Activated T-helper 17 cell treated with anti-CD3 and anti-CD28 coated beads, Interleukin-2, amount 50 U/mL, for 72 hours (primary cell): ENCODE data around the gene NRGN. TPM values are rescaled to one million over a fixed set of nuclear protein-coding genes. Genes with fewer than 3 reads are reported as not detected.

Experiments used
- ATAC-seq: fragments of 150-1000 bp; cut with Tn5 transposase; replicated peaks from 2 replicates; pipeline ENCODE4 v1.10.0; 2021; ENCODE audit warnings: mild to moderate bottlenecking, moderate library complexity
- H3K27ac Mint-ChIP-seq: one replicate; pipeline ENCODE4 v1.8.0; 2022; ENCODE audit warnings: mixed read lengths
- H3K27me3 Mint-ChIP-seq: one replicate; pipeline ENCODE4 v1.8.0; 2022; ENCODE audit warnings: mixed read lengths
- H3K36me3 Mint-ChIP-seq: one replicate; pipeline ENCODE4 v1.8.0; 2022; ENCODE audit warnings: low read depth, mild to moderate bottlenecking, mixed read lengths
- H3K4me1 Mint-ChIP-seq: one replicate; pipeline ENCODE4 v1.8.0; 2022; ENCODE audit warnings: mixed read lengths
- H3K4me3 Mint-ChIP-seq: one replicate; pipeline ENCODE4 v1.8.0; 2022; ENCODE audit warnings: mild to moderate bottlenecking, mixed read lengths
- H3K9me3 Mint-ChIP-seq: one replicate; pipeline ENCODE4 v1.8.0; 2022; ENCODE audit warnings: mixed read lengths
- total RNA-seq, 2 donors: library from RNA; stranded (reverse); gene quantifications; one replicate each; pipeline ENCODE4 v1.2.3, GENCODE V29; 2022

NRGN gene
- total RNA-seq, 2 donors from 2014 or later, result 7.3 to 8.0 TPM

DNA sequence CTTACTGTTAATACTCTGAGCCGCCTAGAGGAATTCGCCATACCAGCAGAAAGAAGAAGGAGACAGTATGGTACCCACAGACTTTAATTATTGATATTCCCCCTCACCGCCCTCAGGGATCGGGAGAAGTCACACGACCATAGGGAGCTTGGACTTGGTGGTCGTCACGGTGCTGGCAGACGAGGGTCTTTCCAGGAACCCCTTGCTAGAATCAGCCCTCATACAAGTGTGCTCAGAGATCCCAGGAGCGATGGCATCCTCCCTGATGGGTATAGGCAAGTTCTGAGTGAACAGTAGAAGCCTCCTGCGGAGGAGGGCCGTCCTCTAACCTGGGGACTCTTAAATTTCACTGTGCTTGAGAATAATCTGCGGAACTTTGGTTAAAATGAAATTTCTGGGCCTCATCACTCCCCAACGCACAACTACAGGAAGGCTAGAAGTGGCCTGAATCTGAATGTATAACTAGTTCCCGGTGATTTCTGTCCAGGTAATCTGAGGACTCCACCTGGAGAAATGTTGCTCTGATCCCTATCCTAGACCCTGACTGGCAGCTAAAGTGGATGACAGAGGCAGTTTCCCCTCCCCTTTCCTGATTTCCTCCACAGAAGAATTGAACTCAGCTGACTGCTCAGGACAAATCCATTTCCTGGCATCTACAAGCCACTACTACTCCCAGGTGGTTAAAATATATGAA, 7.8 kb downstream of the NRGN start:
- H3K4me1 Mint-ChIP-seq, result no peaks in the 10 kb centered on the region
- no peak for ATAC-seq
- no peaks in the 10 kb centered on the region for H3K9me3 Mint-ChIP-seq
- H3K27ac Mint-ChIP-seq, result peak overlapping the region; percentile 69
- H3K36me3 Mint-ChIP-seq, result no peaks in the 10 kb centered on the region
- H3K4me3 Mint-ChIP-seq, result peak overlapping the region; percentile 83
- H3K27me3 Mint-ChIP-seq, result no peaks in the 10 kb centered on the region

DNA sequence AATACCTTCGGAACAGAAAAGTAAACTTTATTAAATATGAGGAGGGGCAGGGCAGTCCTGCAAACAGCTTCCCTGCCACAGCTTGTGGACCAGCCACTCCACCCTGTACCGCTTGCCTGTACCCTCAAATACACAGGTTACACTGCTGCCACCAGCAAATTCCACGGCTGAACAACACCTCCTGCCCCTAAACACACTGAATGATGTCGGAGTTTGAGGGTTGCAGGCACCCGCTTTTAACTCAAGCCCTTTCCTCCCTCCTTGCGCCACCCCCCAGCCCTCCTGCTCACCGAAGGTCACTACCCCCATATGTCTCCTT, 8.3 kb downstream of the NRGN start:
- Mint-ChIP-seq H3K27me3 (no peaks in the 10 kb centered on the region), H3K36me3 (no peaks in the 10 kb centered on the region), H3K9me3 (no peaks in the 10 kb centered on the region), H3K4me1 (no peaks in the 10 kb centered on the region), H3K4me3 (no peak overlapping the region), H3K27ac (no peak overlapping the region)
- ATAC-seq, result no peak

DNA sequence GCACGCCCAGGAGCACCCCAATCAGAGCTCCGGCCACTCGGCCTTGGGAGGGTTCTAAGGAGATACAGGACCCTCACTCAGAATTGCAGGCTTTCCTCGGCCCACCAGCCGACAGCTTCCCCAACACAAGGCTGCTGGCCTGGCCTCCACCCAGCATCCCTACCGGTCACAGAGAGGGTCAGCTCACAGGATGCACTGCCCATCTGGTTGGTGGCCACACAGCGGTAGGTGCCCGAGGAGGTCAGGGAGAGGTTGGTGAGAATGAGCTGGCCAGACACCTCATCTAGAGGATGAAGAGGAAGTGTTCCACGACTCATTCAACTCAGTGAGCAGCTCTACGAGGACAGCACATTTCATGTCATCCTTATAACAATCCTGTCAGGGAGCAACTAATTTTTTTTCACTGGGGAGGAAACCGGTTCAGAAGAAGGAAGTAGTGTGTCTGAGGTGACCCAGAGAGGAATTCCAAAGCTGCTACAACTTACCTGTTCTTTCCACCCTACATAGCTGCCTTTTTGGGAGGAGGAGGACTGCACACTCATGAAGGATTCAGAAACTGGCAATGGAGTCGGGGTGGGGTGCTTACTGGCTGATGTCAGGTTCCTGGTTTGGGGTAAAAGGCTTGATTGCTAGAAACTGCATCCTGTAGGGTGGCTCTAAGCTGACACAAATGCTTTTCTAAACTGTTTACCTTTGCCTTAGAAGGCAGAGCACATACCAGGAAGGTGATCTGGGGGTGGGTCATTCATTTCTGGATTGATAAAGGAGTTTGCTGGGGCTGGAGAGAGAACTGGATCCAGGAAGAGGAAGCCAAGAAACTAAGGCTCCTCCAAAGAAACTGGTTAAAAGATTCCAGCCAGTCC, 9.0 kb downstream of the NRGN start:
- ATAC-seq, result no peak
- H3K4me1 Mint-ChIP-seq, result no peaks in the 10 kb centered on the region
- no peaks in the 10 kb centered on the region for H3K9me3 Mint-ChIP-seq
- H3K4me3 Mint-ChIP-seq, result no peak overlapping the region
- no peaks in the 10 kb centered on the region for H3K27me3 Mint-ChIP-seq
- no peaks in the 10 kb centered on the region for H3K36me3 Mint-ChIP-seq
- no peak overlapping the region for H3K27ac Mint-ChIP-seq

DNA sequence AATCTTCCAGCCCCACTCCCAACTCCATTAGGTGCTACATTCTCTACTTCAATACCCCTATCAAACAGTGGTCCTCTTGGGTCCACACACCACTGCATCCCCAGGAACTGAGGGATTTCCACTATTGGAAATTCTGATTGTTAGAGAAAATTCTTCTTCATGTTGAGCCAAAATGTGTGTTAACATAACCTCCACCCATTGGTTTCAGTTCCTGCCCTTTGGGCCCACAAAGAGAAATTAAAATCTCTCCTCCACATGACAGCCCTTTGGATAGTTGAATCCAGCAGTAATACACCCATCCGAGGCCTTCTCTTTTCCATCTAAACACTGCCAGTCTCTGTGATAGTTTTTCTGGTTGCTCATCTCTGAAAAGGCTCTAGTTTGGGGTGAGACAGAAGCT, 10.2 kb downstream of the NRGN start:
- no peaks in the 10 kb centered on the region for H3K9me3 Mint-ChIP-seq
- no peak for ATAC-seq
- H3K36me3 Mint-ChIP-seq, result no peaks in the 10 kb centered on the region
- H3K4me1 Mint-ChIP-seq, result no peaks in the 10 kb centered on the region
- H3K4me3 Mint-ChIP-seq, result no peak overlapping the region
- no peaks in the 10 kb centered on the region for H3K27me3 Mint-ChIP-seq
- H3K27ac Mint-ChIP-seq, result no peak overlapping the region

DNA sequence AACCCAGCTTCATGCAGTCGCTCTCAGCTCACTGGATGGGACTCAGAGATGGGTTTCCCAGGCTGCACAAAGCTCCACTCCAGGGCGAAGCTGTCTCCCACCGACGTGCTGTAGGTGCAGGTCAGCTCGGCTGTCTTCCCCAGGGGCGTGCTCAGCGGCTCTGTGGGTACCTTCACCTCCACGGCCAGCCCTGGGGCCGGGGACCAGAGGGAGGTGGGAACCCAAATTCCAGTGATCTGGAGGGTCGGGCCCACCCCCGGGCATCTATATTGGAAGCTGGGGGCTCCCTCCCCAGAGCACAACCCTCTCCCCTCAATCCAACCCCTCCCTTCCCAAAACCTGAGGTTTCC, 11.6 kb downstream of the NRGN start:
- H3K27me3 Mint-ChIP-seq, result peaks cover 4% of the 10 kb centered on the region
- no peak for ATAC-seq
- H3K4me1 Mint-ChIP-seq, result no peaks in the 10 kb centered on the region
- no peaks in the 10 kb centered on the region for H3K9me3 Mint-ChIP-seq
- no peak overlapping the region for H3K27ac Mint-ChIP-seq
- H3K4me3 Mint-ChIP-seq, result no peak overlapping the region
- H3K36me3 Mint-ChIP-seq, result no peaks in the 10 kb centered on the region

DNA sequence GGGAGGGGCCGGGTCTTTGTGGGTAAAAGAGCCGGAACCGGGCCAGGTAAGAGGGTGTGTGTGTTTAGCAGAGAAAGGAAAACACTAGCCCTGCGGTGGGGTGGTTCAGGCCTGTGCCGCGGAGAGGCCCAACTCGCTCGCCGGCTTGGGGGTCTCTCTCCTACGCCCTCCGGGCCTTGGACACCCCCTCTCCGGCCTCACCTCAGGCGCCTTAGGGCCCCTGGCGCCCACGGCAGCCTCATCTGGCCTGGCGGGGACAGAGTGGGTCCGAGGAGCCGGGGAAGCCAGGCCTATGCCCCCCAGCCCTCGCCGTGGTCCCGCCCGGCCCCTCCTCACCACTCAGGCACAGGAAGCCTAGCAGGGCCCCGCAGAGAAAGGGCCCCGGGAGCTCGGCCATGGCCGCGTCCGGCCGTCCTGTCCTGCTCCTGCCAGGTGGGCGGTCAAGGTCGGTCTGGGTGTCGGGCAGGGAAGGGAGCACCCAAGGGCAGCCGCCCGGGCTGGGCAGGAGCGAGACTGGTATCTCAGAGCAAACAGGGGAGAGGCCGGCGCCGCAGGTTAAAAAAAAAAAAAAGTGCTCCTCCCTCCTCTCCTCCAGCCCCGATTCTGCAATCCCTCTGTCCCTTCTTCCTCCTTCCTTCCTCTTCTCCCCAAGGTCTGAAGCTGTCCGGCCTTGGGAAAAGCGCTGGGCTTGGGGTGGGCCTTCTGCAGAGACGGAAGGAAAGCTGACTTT, 12.2 kb downstream of the NRGN start, which contains the start of gene VSIG2:
TSS of gene VSIG2 (minus strand) at position 515 of the 730 bp plus-strand sequence. CDS start at position 397, 118 bp downstream.
- Mint-ChIP-seq H3K9me3 (no peaks in the 10 kb centered on the region), H3K4me1 (no peaks in the 10 kb centered on the region), H3K27me3 (peaks cover 10% of the 10 kb centered on the region), H3K4me3 (no peak within 1 kb of the TSS), H3K36me3 (no peaks in the 10 kb centered on the region), H3K27ac (no peak within 1 kb of the TSS)
- ATAC-seq, result no peak

DNA sequence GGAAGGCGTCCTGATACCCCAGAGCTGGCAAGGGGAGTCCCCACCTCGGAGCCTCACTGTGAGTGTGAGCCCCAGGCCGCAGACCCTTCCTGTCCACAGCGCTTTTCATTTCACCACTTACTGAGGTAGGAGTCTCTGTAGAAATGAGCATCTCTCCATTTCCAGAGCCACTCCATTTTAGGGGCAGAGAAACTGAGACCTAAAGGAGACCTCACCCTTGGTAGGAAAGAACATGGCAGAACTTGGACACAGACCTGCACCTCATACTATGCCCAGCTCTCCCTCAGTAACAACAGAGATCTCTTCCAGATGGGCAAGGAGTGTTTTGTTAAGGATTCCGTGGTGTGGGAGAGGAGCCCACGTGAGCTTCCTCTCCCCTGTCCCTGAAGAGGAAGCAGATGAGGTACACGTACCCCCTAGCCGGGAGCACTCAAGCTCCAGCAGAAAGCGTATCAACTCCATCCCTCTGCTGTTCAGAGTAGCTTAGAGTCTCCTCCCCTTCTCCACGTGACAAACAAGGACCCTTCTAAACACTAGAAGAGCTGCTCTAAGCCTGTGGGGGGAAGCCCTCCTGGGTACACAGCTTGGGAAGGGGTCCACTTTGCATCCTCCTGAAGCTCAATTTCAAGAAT, 12.8 kb downstream of the NRGN start:
- H3K27me3 Mint-ChIP-seq, result peaks cover 16% of the 10 kb centered on the region
- H3K27ac Mint-ChIP-seq, result no peak overlapping the region
- no peaks in the 10 kb centered on the region for H3K36me3 Mint-ChIP-seq
- H3K4me3 Mint-ChIP-seq, result no peak overlapping the region
- no peaks in the 10 kb centered on the region for H3K4me1 Mint-ChIP-seq
- no peak for ATAC-seq
- no peaks in the 10 kb centered on the region for H3K9me3 Mint-ChIP-seq

DNA sequence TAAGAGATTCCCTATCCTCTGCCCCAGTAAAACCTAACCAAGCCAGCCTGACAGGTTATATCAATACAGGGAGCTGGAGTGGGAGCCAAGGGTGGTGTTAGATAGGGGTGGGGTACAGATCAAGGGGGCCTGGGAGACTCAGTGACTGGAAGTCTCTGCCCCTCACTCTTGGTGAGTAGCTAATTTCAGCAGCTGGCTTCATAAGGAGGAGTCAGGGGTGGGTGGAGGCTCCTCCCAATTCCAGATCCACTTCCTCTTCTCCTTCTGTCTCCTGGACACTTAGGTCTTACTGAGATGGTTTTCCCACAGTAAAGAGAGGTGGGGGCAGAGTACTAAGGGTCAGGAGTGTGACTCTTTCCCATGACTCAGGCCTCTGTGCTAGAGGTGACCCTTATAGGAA, 13.5 kb downstream of the NRGN start:
- H3K36me3 Mint-ChIP-seq, result no peaks in the 10 kb centered on the region
- H3K9me3 Mint-ChIP-seq, result no peaks in the 10 kb centered on the region
- peaks cover under 1% of the 10 kb centered on the region for H3K4me1 Mint-ChIP-seq
- no peak for ATAC-seq
- H3K27me3 Mint-ChIP-seq, result peaks cover 17% of the 10 kb centered on the region
- no peak overlapping the region for H3K4me3 Mint-ChIP-seq
- no peak overlapping the region for H3K27ac Mint-ChIP-seq

DNA sequence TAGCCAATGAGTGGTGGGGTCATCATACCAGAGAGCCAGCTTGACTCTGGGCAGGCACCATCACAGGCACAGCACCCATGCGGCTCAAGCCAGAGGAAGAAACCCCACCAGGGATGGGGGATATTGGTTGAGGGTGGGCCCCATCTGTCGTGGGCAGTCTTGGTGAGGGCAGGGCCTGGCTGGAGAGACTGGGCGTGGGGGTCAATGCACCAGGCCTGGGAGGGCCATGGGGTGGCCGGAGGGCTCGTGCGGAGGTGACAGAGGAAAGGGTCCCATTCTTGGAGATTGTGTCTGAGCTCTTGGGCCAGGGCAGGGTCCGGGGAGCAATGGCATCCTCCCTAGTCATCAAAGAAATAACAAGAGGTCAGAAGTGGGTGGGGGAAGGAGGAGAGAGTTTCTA, 13.9 kb downstream of the NRGN start:
- H3K27ac Mint-ChIP-seq, result no peak overlapping the region
- no peak for ATAC-seq
- peaks cover 21% of the 10 kb centered on the region for H3K27me3 Mint-ChIP-seq
- H3K4me3 Mint-ChIP-seq, result no peak overlapping the region
- H3K36me3 Mint-ChIP-seq, result no peaks in the 10 kb centered on the region
- H3K4me1 Mint-ChIP-seq, result peaks cover 5% of the 10 kb centered on the region
- H3K9me3 Mint-ChIP-seq, result no peaks in the 10 kb centered on the region

DNA sequence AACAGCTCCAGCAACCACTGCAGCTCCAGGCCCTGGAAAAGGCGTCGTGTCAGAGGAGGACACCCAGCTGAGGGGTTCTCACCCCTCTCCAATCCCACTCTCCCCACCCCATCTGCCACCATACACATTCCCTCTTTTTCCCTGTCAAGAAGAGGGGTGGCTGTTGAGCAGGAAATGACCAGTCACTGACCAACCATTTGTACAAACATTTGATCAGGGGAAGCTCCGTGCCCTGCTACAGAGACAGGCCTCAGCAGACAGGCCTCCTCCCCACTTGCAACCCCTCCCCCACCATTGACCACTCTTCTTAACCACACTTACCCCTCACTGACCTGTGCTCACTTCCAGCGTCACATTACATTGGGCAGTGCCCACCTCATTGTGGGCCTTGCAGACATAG, 14.6 kb downstream of the NRGN start:
- H3K27ac Mint-ChIP-seq, result no peak overlapping the region
- peaks cover 23% of the 10 kb centered on the region for H3K27me3 Mint-ChIP-seq
- peaks cover 5% of the 10 kb centered on the region for H3K4me1 Mint-ChIP-seq
- no peaks in the 10 kb centered on the region for H3K9me3 Mint-ChIP-seq
- H3K4me3 Mint-ChIP-seq, result no peak overlapping the region
- no peak for ATAC-seq
- no peaks in the 10 kb centered on the region for H3K36me3 Mint-ChIP-seq

DNA sequence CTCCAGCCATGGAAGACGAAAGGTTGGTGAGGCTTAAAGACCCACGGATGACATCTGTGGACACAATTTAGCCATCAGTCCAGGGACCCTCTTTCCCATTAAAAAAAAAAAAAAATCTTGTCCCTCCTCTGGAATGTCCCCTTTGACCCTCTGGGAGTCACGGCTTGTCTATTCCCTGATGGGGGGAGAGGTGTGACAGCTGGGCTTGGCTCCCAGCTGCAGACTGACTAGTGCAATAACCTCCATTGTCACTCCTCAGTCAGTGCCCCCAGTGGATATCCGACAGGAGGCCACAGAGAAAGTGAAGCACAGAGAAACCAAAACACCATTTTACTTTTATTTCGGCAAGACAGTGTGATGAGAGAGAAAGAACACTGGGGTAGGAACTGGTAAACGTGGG, 15.0 kb downstream of the NRGN start:
- peaks cover 5% of the 10 kb centered on the region for H3K4me1 Mint-ChIP-seq
- peaks cover 23% of the 10 kb centered on the region for H3K27me3 Mint-ChIP-seq
- H3K9me3 Mint-ChIP-seq, result no peaks in the 10 kb centered on the region
- H3K4me3 Mint-ChIP-seq, result no peak overlapping the region
- no peak overlapping the region for H3K27ac Mint-ChIP-seq
- ATAC-seq, result no peak
- no peaks in the 10 kb centered on the region for H3K36me3 Mint-ChIP-seq

DNA sequence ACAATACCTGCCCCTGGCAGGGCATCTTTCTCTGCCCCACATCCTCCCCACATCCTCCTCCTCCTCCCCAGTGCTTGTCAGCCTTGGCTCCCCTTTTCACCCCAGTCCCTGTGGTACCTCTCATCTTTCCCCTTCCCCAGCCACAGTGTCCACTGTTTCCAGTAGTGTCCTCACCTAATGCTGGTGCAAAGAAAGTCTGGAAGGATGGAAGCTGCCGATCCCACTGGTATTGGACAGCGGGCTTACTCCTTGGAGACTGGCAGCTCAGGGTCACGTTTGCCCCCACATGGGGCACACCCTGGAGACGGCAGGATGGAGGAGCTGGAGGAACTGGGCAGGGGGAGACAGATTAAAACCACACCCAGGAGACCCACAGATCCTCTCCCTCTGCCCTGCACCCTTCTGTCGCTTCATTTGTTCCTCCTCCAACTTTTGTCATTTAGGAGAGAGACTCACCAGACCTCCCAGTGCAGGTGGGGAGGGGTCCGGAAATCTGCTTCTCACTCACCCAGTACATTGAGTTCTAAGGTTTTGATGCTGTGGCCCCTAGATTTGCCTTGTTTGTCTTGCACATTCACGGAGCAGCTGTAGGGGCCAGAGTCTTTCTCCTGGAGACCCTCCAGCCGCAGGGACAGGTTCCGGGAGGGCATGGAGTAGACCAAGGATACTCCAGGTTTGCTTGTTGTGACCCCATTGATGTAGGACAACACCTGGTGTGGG, 16.5 kb downstream of the NRGN start:
- no peaks in the 10 kb centered on the region for H3K9me3 Mint-ChIP-seq
- ATAC-seq, result no peak
- no peak overlapping the region for H3K27ac Mint-ChIP-seq
- peaks cover 5% of the 10 kb centered on the region for H3K4me1 Mint-ChIP-seq
- no peaks in the 10 kb centered on the region for H3K36me3 Mint-ChIP-seq
- no peak overlapping the region for H3K4me3 Mint-ChIP-seq
- peaks cover 31% of the 10 kb centered on the region for H3K27me3 Mint-ChIP-seq

DNA sequence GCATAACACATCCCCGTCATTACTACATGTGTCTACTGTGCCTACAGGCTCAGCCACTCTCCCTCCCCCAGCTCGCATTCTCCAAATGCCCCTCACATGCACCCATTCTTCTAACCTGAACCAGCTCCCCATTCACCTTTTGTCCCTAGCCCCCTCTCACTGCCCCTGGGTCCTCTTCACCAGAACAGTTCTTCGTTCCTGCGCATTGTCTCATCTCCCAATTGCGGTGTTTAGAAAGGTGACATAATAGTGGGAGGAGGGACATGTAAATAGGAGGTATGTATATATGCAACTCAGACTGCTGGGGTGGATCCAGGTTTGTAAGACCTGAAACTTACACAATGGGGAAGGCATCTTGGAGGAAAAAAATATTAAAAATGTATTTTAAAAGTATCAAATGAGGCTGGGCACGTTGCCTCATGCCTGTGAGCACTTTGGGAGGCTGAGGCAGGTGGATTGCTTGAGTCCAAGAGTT, 17.0 kb downstream of the NRGN start:
- Mint-ChIP-seq H3K9me3 (no peaks in the 10 kb centered on the region), H3K36me3 (no peaks in the 10 kb centered on the region), H3K27me3 (peaks cover 34% of the 10 kb centered on the region), H3K4me1 (peaks cover 5% of the 10 kb centered on the region), H3K4me3 (no peak overlapping the region), H3K27ac (no peak overlapping the region)
- no peak for ATAC-seq

DNA sequence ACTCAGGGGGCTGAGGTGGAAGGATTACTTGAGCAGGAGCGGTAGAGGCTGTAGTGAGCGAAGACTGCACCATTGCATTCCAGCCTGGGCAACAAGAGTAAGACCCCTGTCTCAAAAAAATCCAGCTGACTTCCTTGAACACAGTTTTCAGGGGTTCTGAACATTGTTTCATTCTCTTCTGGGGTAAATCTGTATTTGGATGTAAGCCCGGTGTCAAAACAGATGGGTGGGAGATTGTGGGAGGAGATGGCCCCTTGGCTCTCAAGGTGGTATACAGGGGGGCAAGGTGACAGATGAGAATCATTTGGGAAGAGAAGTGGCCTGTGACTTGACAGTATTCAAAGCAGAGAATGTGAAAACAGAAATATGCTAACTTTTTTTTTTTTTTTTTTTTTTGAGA, 17.6 kb downstream of the NRGN start:
- Mint-ChIP-seq H3K4me3 (no peak overlapping the region), H3K27me3 (peaks cover 34% of the 10 kb centered on the region), H3K9me3 (no peaks in the 10 kb centered on the region), H3K27ac (no peak overlapping the region), H3K36me3 (no peaks in the 10 kb centered on the region), H3K4me1 (peaks cover 5% of the 10 kb centered on the region)
- ATAC-seq, result no peak
